ENCODE measurements around the gene APC2.

DNA sequence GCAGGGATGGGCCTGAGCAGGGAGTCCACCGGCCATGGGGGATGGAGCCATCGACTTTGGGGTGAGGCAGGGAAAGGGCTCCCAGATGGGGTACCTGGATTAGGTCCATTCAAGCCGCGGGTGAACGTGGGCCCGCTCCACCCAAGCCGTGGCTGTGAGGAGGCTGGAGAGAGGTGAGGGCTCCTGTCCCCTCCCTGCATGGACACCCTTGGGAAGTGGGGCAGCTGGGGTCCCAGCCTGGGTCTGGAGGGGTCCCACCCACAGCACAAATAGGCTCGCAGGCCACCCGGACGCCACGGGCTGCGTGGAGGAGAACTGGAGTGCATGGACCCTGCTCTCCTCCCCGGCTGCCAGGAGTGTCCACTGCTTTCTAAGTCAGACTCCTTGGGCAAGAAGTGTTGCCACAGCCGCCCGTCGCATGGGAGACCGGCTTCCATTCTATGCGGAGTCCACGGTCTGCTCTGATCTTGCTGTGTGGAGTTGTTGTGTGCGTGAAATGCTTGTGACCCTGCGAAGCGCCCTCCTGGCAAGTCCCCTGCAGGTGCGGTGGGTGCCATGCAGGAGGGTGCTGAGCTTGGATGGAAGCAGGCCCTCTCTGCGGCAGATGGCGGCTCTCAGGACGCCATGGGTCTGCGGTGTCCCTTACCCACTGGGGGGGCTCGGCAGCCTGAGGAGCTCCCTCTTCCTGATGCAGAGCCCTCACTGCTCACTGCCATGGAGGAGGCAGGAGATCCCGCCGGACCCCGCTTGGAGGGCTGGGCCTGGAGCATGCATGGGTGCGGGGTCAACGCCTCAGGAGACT, 40.5 kb upstream of the APC2 start:
- TF ChIP-seq CTCF (IDR thresholded peaks at IDR 0.05; ENCODE audit: low read depth, low read length, missing input control) (no peak), RAD21 (IDR thresholded peaks at IDR 0.05) (no peak), TAF1 (conservative IDR thresholded peaks at IDR 0.05) (no peak)
